ENCODE data around the gene NAA11. TPM values are rescaled to one million over a fixed set of nuclear protein-coding genes. Genes with fewer than 3 reads are reported as not detected.

The NAA11 gene
- total RNA-seq, 4 donors from 2014 or later, result 0.14 TPM; not detected in 3

DNA sequence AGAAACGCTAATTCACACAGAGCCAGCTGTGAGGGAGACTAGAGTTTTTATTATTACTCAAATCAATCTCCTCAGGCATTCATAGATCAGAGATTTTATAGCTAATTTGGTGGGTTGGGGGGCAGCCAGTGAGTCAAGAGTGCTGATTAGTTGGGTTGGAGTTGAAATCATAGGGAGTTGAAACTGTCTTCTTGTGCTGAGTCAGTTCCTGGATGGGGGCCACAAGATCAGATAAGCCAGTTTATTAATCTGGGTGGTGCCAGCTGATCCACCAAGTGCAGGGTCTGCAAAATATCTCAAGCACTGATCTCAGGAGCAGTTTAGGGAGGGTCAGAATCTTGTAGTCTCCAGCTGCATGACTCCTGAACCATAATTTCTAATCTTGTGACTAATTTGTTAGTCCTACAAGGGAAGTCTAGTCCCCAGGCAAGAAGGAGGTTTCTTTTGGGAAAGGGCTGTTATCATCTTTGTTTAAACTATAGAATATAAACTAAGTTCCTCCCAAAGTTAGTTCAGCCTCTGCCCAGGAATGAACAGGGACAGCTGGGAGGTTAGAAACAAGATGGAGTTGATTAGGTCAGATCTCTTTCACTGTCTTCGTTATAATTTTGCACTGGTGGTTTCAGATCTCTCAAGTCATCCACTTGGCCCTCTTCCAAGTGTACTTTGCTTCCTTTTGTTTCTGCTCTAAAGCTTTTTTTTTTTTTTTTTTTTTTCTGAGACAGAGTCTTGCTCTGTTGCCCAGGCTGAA is 5.4 kb upstream of the NAA11 start:
- Histone ChIP-seq H3K4me1 (no peaks in the 10 kb centered on the region), H3K36me3 (no peaks in the 10 kb centered on the region), H3K27me3 (no peaks in the 10 kb centered on the region), H3K4me3 (no peak overlapping the region), H3K9me3 (no peaks in the 10 kb centered on the region), H3K27ac (no peak overlapping the region)
- intact Hi-C loops (cut with DNase I; ENCODE audit: low total_unique reads), result no loop called here
- no peak for DNase-seq
- TF ChIP-seq, protein P1, sequence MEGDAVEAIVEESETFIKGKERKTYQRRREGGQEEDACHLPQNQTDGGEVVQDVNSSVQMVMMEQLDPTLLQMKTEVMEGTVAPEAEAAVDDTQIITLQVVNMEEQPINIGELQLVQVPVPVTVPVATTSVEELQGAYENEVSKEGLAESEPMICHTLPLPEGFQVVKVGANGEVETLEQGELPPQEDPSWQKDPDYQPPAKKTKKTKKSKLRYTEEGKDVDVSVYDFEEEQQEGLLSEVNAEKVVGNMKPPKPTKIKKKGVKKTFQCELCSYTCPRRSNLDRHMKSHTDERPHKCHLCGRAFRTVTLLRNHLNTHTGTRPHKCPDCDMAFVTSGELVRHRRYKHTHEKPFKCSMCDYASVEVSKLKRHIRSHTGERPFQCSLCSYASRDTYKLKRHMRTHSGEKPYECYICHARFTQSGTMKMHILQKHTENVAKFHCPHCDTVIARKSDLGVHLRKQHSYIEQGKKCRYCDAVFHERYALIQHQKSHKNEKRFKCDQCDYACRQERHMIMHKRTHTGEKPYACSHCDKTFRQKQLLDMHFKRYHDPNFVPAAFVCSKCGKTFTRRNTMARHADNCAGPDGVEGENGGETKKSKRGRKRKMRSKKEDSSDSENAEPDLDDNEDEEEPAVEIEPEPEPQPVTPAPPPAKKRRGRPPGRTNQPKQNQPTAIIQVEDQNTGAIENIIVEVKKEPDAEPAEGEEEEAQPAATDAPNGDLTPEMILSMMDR (IDR thresholded peaks at IDR 0.05), result no peak
- no peak for TF ChIP-seq POLR2A (IDR thresholded peaks at IDR 0.05)

DNA sequence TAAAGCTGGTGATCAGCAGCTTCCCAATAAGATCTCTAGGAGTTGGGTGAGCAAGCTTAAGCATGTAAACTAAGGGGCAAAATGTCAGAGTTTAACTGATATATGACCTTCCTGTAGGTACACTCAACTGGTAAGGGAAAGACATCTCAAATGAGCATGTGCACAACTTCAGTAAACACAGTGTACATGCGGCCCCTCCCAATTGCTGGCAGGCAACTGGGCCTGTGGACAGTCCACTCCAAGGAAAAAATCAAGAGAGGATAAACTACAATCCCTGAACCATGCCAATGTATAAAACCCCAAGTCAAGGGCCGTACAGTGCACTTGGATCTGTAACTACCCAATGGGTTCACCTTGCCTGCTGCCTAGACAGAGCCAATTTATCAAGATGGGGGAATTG is 4.9 kb upstream of the NAA11 start:
- DNase-seq, result no peak
- no peak overlapping the region for H3K27ac ChIP-seq
- TF ChIP-seq POLR2A (IDR thresholded peaks at IDR 0.05), result no peak
- TF ChIP-seq, protein P1 (IDR thresholded peaks at IDR 0.05), result no peak
- intact Hi-C loops (cut with DNase I; ENCODE audit: low total_unique reads), result no loop called here
- H3K4me3 ChIP-seq, result no peak overlapping the region
- no peaks in the 10 kb centered on the region for H3K4me1 ChIP-seq
- no peaks in the 10 kb centered on the region for H3K9me3 ChIP-seq
- no peaks in the 10 kb centered on the region for H3K27me3 ChIP-seq
- no peaks in the 10 kb centered on the region for H3K36me3 ChIP-seq

DNA sequence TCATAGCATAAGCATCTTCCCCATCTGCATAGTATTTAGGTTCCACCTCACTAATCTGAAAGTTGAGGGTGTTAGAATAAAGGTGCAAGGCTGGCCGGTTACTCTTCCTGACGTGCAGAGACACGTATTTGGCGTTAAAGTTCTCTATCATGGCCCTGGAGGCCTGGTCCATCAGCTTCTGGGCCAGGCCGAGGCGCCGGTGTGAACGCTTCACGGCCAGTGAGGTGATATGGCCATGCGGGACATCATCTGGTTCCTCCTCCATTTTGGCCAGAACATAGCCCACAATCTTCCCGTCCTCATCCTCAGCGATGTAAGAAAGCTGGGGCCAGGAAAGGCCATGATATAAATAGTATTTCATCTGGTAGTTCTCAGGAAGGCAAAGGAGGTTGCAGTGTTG is 425 bp downstream of the NAA11 start:
- DNase-seq, result no peak
- Histone ChIP-seq H3K4me3 (no peak overlapping the region), H3K4me1 (no peaks in the 10 kb centered on the region), H3K36me3 (no peaks in the 10 kb centered on the region), H3K27ac (no peak overlapping the region), H3K9me3 (no peaks in the 10 kb centered on the region), H3K27me3 (no peaks in the 10 kb centered on the region)
- intact Hi-C loops (cut with DNase I; ENCODE audit: low total_unique reads), result no loop called here
- no peak for TF ChIP-seq POLR2A (IDR thresholded peaks at IDR 0.05)
- TF ChIP-seq, protein P1 (IDR thresholded peaks at IDR 0.05), result no peak

DNA sequence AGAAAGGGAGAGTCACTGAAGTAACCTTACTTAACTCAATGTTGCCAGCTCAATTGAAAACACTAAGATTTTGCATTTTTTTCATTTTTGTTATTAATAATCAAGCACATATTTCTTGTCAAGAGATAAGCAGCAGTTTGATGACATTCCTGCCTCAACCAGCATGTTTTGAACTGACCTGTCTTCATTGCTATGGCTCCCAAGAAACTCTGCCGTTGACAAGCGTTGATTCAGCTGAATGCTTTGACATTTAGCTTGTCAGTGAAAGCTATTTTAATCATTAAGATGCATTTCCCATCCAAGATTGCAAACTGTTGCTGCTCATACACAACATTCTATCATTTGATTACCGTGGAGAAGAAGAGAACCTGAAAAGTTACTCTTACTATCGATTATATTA is 5.9 kb downstream of the NAA11 start:
- H3K4me1 ChIP-seq, result no peaks in the 10 kb centered on the region
- DNase-seq, result no peak
- no peaks in the 10 kb centered on the region for H3K27me3 ChIP-seq
- TF ChIP-seq POLR2A (IDR thresholded peaks at IDR 0.05), result no peak
- TF ChIP-seq, protein P1 (IDR thresholded peaks at IDR 0.05), result no peak
- no peak overlapping the region for H3K27ac ChIP-seq
- H3K4me3 ChIP-seq, result no peak overlapping the region
- intact Hi-C loops (cut with DNase I; ENCODE audit: low total_unique reads), result no loop called here
- H3K9me3 ChIP-seq, result no peaks in the 10 kb centered on the region
- H3K36me3 ChIP-seq, result no peaks in the 10 kb centered on the region

DNA sequence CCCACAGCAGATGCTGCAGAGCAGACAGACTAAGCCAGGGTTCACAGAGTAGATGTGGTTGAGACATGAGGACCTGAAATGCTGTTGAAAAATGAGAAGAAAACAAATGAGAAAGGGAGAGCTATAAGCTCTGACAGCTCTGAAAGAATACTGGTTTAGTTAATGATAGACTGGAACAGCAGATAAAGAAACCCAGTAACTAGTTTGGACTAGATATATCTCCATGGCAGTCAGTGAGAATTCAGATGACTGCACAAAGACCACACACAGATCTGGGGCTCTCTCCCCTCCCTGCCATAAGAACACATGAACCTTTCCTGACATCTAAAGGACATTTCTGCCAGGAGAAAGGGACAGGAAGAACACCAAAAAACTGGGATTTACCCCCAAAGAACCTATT is 8.2 kb downstream of the NAA11 start:
- Histone ChIP-seq H3K4me3 (no peak overlapping the region), H3K4me1 (no peaks in the 10 kb centered on the region), H3K36me3 (no peaks in the 10 kb centered on the region), H3K9me3 (no peaks in the 10 kb centered on the region), H3K27me3 (no peaks in the 10 kb centered on the region), H3K27ac (no peak overlapping the region)
- DNase-seq, result no peak
- intact Hi-C loops (cut with DNase I; ENCODE audit: low total_unique reads), result no loop called here
- TF ChIP-seq POLR2A (IDR thresholded peaks at IDR 0.05), result no peak
- TF ChIP-seq, protein P1 (IDR thresholded peaks at IDR 0.05), result no peak
